Measurements from ENCODE around the gene C6orf15. TPM values are rescaled to one million over a fixed set of nuclear protein-coding genes. Genes with fewer than 3 reads are reported as not detected.

C6orf15 gene
- total RNA-seq, 1 experiment from 2014 or later = not detected

- no peak overlapping the region for H3K4me3 ChIP-seq (replicated peaks in 1 of 2; ENCODE audit: low read depth in 1 of 2, low read length in 2 of 2)
Observed at GRCh38 chr6:31128093-31128676, 15.8 kb upstream of the C6orf15 start.

More at GRCh38 chr6:31128093-31128676, 15.8 kb upstream of the C6orf15 start:
- H3K36me3 ChIP-seq (ENCODE audit: control insufficient read depth in 1 of 2, insufficient read depth in 2 of 2, low read length in 2 of 2) = no peaks in the 10 kb centered on the region
- POLR2A ChIA-PET = no interaction called here
- ATAC-seq (peak; percentile 75), DNase-seq (ENCODE audit: low read depth, low spot score) (no peak)
- no peak overlapping the region for H3K9ac ChIP-seq (ENCODE audit: low read length)
- no peaks in the 10 kb centered on the region for H3K9me2 ChIP-seq (ENCODE audit: insufficient read depth)
- no peak overlapping the region for H3K27ac ChIP-seq (ENCODE audit: low read depth, low read length)
- CTCF ChIA-PET = interaction anchor here (0.7 to 2.6 kb wide), 4 partner anchors 10 to 65 kb away, joined by 3 to 12 read pairs (median 6); partner anchors contain the start of gene PSORS1C1
- intact Hi-C loops (cut with micrococcal nuclease) = loop anchor here (1.0 kb wide), 1 partner anchor 213 kb away; no protein-coding TSS in a partner anchor
- H3K9me3 ChIP-seq (ENCODE audit: control insufficient read depth in 1 of 2, insufficient read depth in 1 of 2, low read depth in 1 of 2, low read length in 2 of 2) = no peaks in the 10 kb centered on the region
- no TSS peak for BruUV-seq (replicated peaks)
- TF ChIP-seq FOSL1 (IDR thresholded peaks at IDR 0.05; ENCODE audit: low read depth) = no peak
- no peak for TF ChIP-seq EZH2 (IDR thresholded peaks at IDR 0.05)
- TF ChIP-seq RAD21 (IDR thresholded peaks at IDR 0.05; ENCODE audit: low read depth) = peak; percentile 67
- TF ChIP-seq CTCF (IDR thresholded peaks at IDR 0.05 in 2 of 3, conservative IDR thresholded peaks at IDR 0.05 in 1 of 3; ENCODE audit: borderline replicate concordance in 1 of 3, insufficient read depth in 1 of 3, low read depth in 2 of 3, low read length in 2 of 3) = peak; percentile 62 to 89 (median 76); a peak in 5 of 6 replicates
- TF ChIP-seq SP1 (IDR thresholded peaks at IDR 0.05; ENCODE audit: low read depth) = no peak
- no peak for TF ChIP-seq ATF3 (IDR thresholded peaks at IDR 0.05)
- TF ChIP-seq YY1 (IDR thresholded peaks at IDR 0.05; ENCODE audit: extremely low read depth, insufficient replicate concordance, low read depth, low read length) = no peak
- TF ChIP-seq ZNF274 (IDR thresholded peaks at IDR 0.05; ENCODE audit: low read depth, low read length) = no peak
- TF ChIP-seq REST (IDR thresholded peaks at IDR 0.05; ENCODE audit: low read depth) = no peak
- peaks cover 26 to 39% of the 10 kb centered on the region in 2 experiments for H3K4me1 ChIP-seq (ENCODE audit: control insufficient read depth in 1 of 2, insufficient read depth in 2 of 2, low read length in 2 of 2)
- no peak overlapping the region for H3K4me2 ChIP-seq (ENCODE audit: low read length)
- RAD21 ChIA-PET (ENCODE audit: low non-redundant PET in 1 of 2, low total read pairs in 2 of 2, uncharacterized antibody in 2 of 2, unreplicated experiment in 2 of 2) = interaction anchor here in 1 of 2 experiments (0.6 kb wide), 1 partner anchor 14 kb away, joined by 3 read pairs; the partner anchor contains the start of gene PSORS1C1
- no peaks in the 10 kb centered on the region for H3K79me2 ChIP-seq (ENCODE audit: insufficient read depth, low read length)
- no peak overlapping the region for H2AFZ ChIP-seq (ENCODE audit: low read depth, low read length, poor library complexity, severe bottlenecking)
- no peaks in the 10 kb centered on the region for H3K27me3 ChIP-seq (ENCODE audit: insufficient read depth, low read length)
- no peaks in the 10 kb centered on the region for H4K20me1 ChIP-seq (ENCODE audit: insufficient read depth)
